HepG2 (cell line): ENCODE measurements around the gene RNF14. TPM values are rescaled to one million over a fixed set of nuclear protein-coding genes. Genes with fewer than 3 reads are reported as not detected.

Source experiments
- BCLAF1 ChIP-seq: fragments of 450-650 bp; IDR thresholded peaks from 2 replicates; pipeline ENCODE4 v1.6.1; 2017; ENCODE audit warnings: mild to moderate bottlenecking
- DNMT1 ChIP-seq: sonication (generic); formaldehyde crosslinking; IDR thresholded peaks from 2 replicates; pipeline ENCODE4 v1.5.1; 2020; ENCODE audit warnings: mild to moderate bottlenecking, missing genetic modification reagents
- DZIP1 ChIP-seq: sonication (generic); formaldehyde crosslinking; IDR thresholded peaks from 2 replicates; pipeline ENCODE4 v1.5.0; 2020; ENCODE audit warnings: mild to moderate bottlenecking, missing genetic modification reagents
- GABPA ChIP-seq, 2 experiments: IDR thresholded peaks; 2 replicates each; pipeline ENCODE4 v1.6.1; 2011 to 2016; ENCODE audit warnings: low read depth in 2 of 2, low read length in 1 of 2, missing biosample characterization in 1 of 2, missing genetic modification characterization in 1 of 2
- HDAC1 ChIP-seq: sonication (generic); formaldehyde crosslinking; IDR thresholded peaks from 2 replicates; pipeline ENCODE4 v1.5.1; 2020; ENCODE audit warnings: mild to moderate bottlenecking, missing genetic modification reagents
- HNRNPUL1 ChIP-seq: fragments of 200-400 bp; formaldehyde crosslinking; IDR thresholded peaks from 2 replicates; pipeline ENCODE4 v1.6.1; 2017; ENCODE audit warnings: low read depth, mild to moderate bottlenecking, low read length, moderate library complexity
- IRF9 ChIP-seq: sonication (generic); formaldehyde crosslinking; IDR thresholded peaks from 2 replicates; pipeline ENCODE4 v1.8.0; 2022; ENCODE audit warnings: missing genetic modification reagents, mild to moderate bottlenecking, borderline replicate concordance
- KLF9 ChIP-seq: IDR thresholded peaks from 2 replicates; pipeline ENCODE4 v1.6.1; 2016; ENCODE audit warnings: low read depth
- MIXL1 ChIP-seq: IDR thresholded peaks from 2 replicates; pipeline ENCODE4 v1.6.1; 2016
- NAIF1 ChIP-seq: sonication (generic); formaldehyde crosslinking; IDR thresholded peaks from 2 replicates; pipeline ENCODE4 v1.5.0; 2020; ENCODE audit warnings: mild to moderate bottlenecking, missing genetic modification reagents, borderline replicate concordance
- RBM22 ChIP-seq: fragments of 200-400 bp; formaldehyde crosslinking; optimal IDR thresholded peaks from 2 replicates; pipeline ENCODE3; 2017; ENCODE audit warnings: mild to moderate bottlenecking, low read length, moderate library complexity
- TEF ChIP-seq: sonication (generic); formaldehyde crosslinking; IDR thresholded peaks from 2 replicates; pipeline ENCODE4 v1.5.0; 2020; ENCODE audit warnings: missing genetic modification reagents
- YY1 ChIP-seq: IDR thresholded peaks from 2 replicates; pipeline ENCODE4 v1.6.1; 2011; ENCODE audit warnings: low read length, low read depth, moderate library complexity, mild to moderate bottlenecking; ENCODE audit not compliant: insufficient read depth, insufficient replicate concordance
- ZBTB7B ChIP-seq: sonication (generic); formaldehyde crosslinking; IDR thresholded peaks from 2 replicates; pipeline ENCODE4 v1.4.0; 2020; ENCODE audit warnings: missing genetic modification reagents
- ZBTB8A ChIP-seq: sonication (generic); formaldehyde crosslinking; IDR thresholded peaks from 2 replicates; pipeline ENCODE4 v1.4.0; 2020; ENCODE audit warnings: mild to moderate bottlenecking, low read depth, missing genetic modification reagents, borderline replicate concordance
- ZNF101 ChIP-seq: sonication (generic); formaldehyde crosslinking; IDR thresholded peaks from 2 replicates; pipeline ENCODE4 v1.4.0; 2020; ENCODE audit warnings: mild to moderate bottlenecking, low read depth, missing genetic modification reagents, borderline replicate concordance
- ZNF251 ChIP-seq: sonication (generic); formaldehyde crosslinking; IDR thresholded peaks from 2 replicates; pipeline ENCODE4 v1.9.0; 2021; ENCODE audit warnings: mild to moderate bottlenecking, missing genetic modification reagents
- ZNF30 ChIP-seq: sonication (generic); formaldehyde crosslinking; IDR thresholded peaks from 2 replicates; pipeline ENCODE4 v1.5.0; 2020; ENCODE audit warnings: mild to moderate bottlenecking, missing genetic modification reagents
- ZNF382 ChIP-seq: sonication (generic); formaldehyde crosslinking; IDR thresholded peaks from 2 replicates; pipeline ENCODE4 v1.5.0; 2020; ENCODE audit warnings: missing genetic modification reagents, mild to moderate bottlenecking, borderline replicate concordance
- ZNF563 ChIP-seq: sonication (generic); formaldehyde crosslinking; IDR thresholded peaks from 2 replicates; pipeline ENCODE4 v1.8.0; 2022; ENCODE audit warnings: mild to moderate bottlenecking, moderate library complexity, missing genetic modification reagents
- ZNF577 ChIP-seq: sonication (generic); formaldehyde crosslinking; IDR thresholded peaks from 2 replicates; pipeline ENCODE4 v1.4.0; 2020; ENCODE audit warnings: mild to moderate bottlenecking, low read depth, missing genetic modification reagents, borderline replicate concordance
- ZNF781 ChIP-seq: sonication (generic); formaldehyde crosslinking; IDR thresholded peaks from 2 replicates; pipeline ENCODE4 v1.5.1; 2020; ENCODE audit warnings: borderline replicate concordance, mild to moderate bottlenecking, missing genetic modification reagents; ENCODE audit errors: not compliant biosample characterization
- polyA plus RNA-seq, 8 experiments: library from polyadenylated mRNA; depleted of rRNA in 3 of 8; stranded (reverse) in 7 of 8; unstranded in 1 of 8; fragments of >200 nt; fragmentation: Illumina TruSeq in 4 of 8; extraction: Trizol in 4 of 8; gene quantifications; 2 replicates each; pipeline versions ENCODE4 v1.2.1 to v1.2.3, GENCODE V29; 2011 to 2016; ENCODE audit warnings: low read depth in 4 of 8, missing spikeins in 1 of 8, mixed read lengths in 1 of 8; ENCODE audit not compliant: insufficient read depth in 1 of 8
- total RNA-seq, 5 experiments: library from RNA; depleted of rRNA; stranded (reverse); fragments of >200 nt; fragmentation: Illumina TruSeq; extraction: Trizol; gene quantifications; 2 replicates each; pipeline ENCODE4 v1.2.3, GENCODE V29; 2016; ENCODE audit warnings: low read depth in 1 of 5

The RNF14 gene
- total and polyA plus RNA-seq, 2 of the 13 experiments (the other 11 are each of a cell fraction or from before 2014, with no cell fraction given), result 11.3 to 28.1 TPM

GRCh38 chr5:141960449-141961323 is 8.2 kb upstream of the RNF14 start (continued):
- TF ChIP-seq ZNF563 (no peak), GABPA (IDR thresholded peaks at IDR 0.05; ENCODE audit: low read depth, low read length) (no peak), GABPA (CRISPR knock-in tag; IDR thresholded peaks at IDR 0.05; ENCODE audit: low read depth) (peak; percentile 67), ZNF577 (CRISPR knock-in tag) (no peak), ZBTB7B (CRISPR knock-in tag) (no peak), ZBTB8A (CRISPR knock-in tag) (no peak), ZNF101 (no peak), ZNF382 (CRISPR knock-in tag) (no peak), HDAC1 (0 out of 2 replicates have a peak, but pooled peaks have one; percentile 22), KLF9 (no peak), ZNF30 (CRISPR knock-in tag) (no peak), ZNF781 (CRISPR knock-in tag) (no peak), YY1 (no peak), IRF9 (no peak), DZIP1 (CRISPR knock-in tag) (no peak), TEF (CRISPR knock-in tag) (no peak), BCLAF1 (no peak), NAIF1 (CRISPR knock-in tag) (no peak), RBM22 (no peak), MIXL1 (CRISPR knock-in tag) (no peak), DNMT1 (CRISPR knock-in tag) (no peak), HNRNPUL1 (no peak), ZNF251 (no peak)
